SU-DHL-6 (cell line): ENCODE data around the gene FN1.

ENCODE experiments used
- CTCF ChIP-seq: fragments of 200-600 bp; sonication (generic); IDR thresholded peaks from one replicate; pipeline ENCODE4 v1.5.1; 2017; ENCODE audit warnings: antibody characterized with exemption, mild to moderate bottlenecking, low read length, moderate library complexity; ENCODE audit not compliant: insufficient read depth, poor library complexity, severe bottlenecking
- EZH2phosphoT487 ChIP-seq: fragments of 200-600 bp; sonication (generic), shearing (Covaris generic); conservative IDR thresholded peaks from 2 replicates; pipeline ENCODE4 v1.6.1; 2018; ENCODE audit warnings: mild to moderate bottlenecking, antibody characterized with exemption, low read length, moderate library complexity, mixed read lengths

- no peak for TF ChIP-seq CTCF
- TF ChIP-seq EZH2phosphoT487 = no peak
Measured at GRCh38 chr2:215372968-215373649, 62.8 kb downstream of the FN1 start.
